ENCODE results near the gene FRMD4B.

The FRMD4B gene

GRCh38 chr3:69313251-69313650 lies 72.6 kb downstream of the FRMD4B start:
- H3K4me1 ChIP-seq, result no peaks in the 10 kb centered on the region
- H3K9me3 ChIP-seq, result no peaks in the 10 kb centered on the region
- no peaks in the 10 kb centered on the region for H3K27me3 ChIP-seq
- no peak overlapping the region for H3K27ac ChIP-seq
- DNase-seq, result no peak
- no peaks in the 10 kb centered on the region for H3K36me3 ChIP-seq
- intact Hi-C loops (cut with DNase I; ENCODE audit: low total_unique reads), result no loop called here
- TF ChIP-seq CTCF (IDR thresholded peaks at IDR 0.05), result no peak
- no peak overlapping the region for H3K4me3 ChIP-seq

GRCh38 chr3:69309814-69310213 lies 76.1 kb downstream of the FRMD4B start:
- no peak for DNase-seq
- H3K4me1 ChIP-seq, result peaks cover 0 to 11% (median 7%) of the 10 kb centered on the region in 4 donors
- no peak overlapping the region for H3K4me3 ChIP-seq
- intact Hi-C loops (cut with DNase I; ENCODE audit: low total_unique reads), result loop anchor here (10.0 kb wide), 1 partner anchor 155 kb away; no protein-coding TSS in a partner anchor
- no peaks in the 10 kb centered on the region for H3K27me3 ChIP-seq
- no peaks in the 10 kb centered on the region for H3K9me3 ChIP-seq
- no peaks in the 10 kb centered on the region for H3K36me3 ChIP-seq
- peak; percentile 17 to 21 for TF ChIP-seq CTCF (IDR thresholded peaks at IDR 0.05)
- H3K27ac ChIP-seq, result no peak overlapping the region

GRCh38 chr3:69306239-69307185 lies 79.4 kb downstream of the FRMD4B start:
- no peak overlapping the region for H3K4me3 ChIP-seq
- peak overlapping the region; percentile 54 to 59 for H3K27ac ChIP-seq
- DNase-seq, result peak; percentile 65 to 83
- no peaks in the 10 kb centered on the region for H3K36me3 ChIP-seq
- H3K27me3 ChIP-seq, result no peaks in the 10 kb centered on the region
- TF ChIP-seq CTCF (IDR thresholded peaks at IDR 0.05), result peak; percentile 82 to 93
- peaks cover 0 to 11% (median 7%) of the 10 kb centered on the region in 4 donors for H3K4me1 ChIP-seq
- no peaks in the 10 kb centered on the region for H3K9me3 ChIP-seq
- intact Hi-C loops (cut with DNase I; ENCODE audit: low total_unique reads), result loop anchor here (10.0 kb wide), 1 partner anchor 152 kb away; no protein-coding TSS in a partner anchor

GRCh38 chr3:69305011-69305410 lies 80.9 kb downstream of the FRMD4B start:
- no peaks in the 10 kb centered on the region for H3K9me3 ChIP-seq
- no peak for DNase-seq

GRCh38 chr3:69304396-69304795 lies 81.5 kb downstream of the FRMD4B start:
- intact Hi-C loops (cut with DNase I; ENCODE audit: low total_unique reads), result loop anchor here (10.0 kb wide), 1 partner anchor 150 kb away; no protein-coding TSS in a partner anchor
- Histone ChIP-seq H3K27me3 (no peaks in the 10 kb centered on the region), H3K4me3 (no peak overlapping the region), H3K36me3 (no peaks in the 10 kb centered on the region), H3K27ac (no peak overlapping the region), H3K4me1 (peaks cover 0 to 11% (median 7%) of the 10 kb centered on the region in 4 donors), H3K9me3 (no peaks in the 10 kb centered on the region)
- DNase-seq, result no peak
- no peak for TF ChIP-seq CTCF (IDR thresholded peaks at IDR 0.05)

More at GRCh38 chr3:69305011-69305410, 80.9 kb downstream of the FRMD4B start:
- Histone ChIP-seq H3K36me3 (no peaks in the 10 kb centered on the region), H3K27me3 (no peaks in the 10 kb centered on the region), H3K4me1 (peaks cover 0 to 11% (median 7%) of the 10 kb centered on the region in 4 donors), H3K4me3 (no peak overlapping the region), H3K27ac (peak overlapping the region in 1 of 2 donors; percentile 8)
- intact Hi-C loops (cut with DNase I; ENCODE audit: low total_unique reads), result loop anchor here (10.0 kb wide), 1 partner anchor 150 kb away; no protein-coding TSS in a partner anchor
- no peak for TF ChIP-seq CTCF (IDR thresholded peaks at IDR 0.05)
